Measurements from ENCODE around the gene PLXNA4.

PLXNA4 gene

GRCh38 chr7:132377703-132378584 lies 198.3 kb downstream of the PLXNA4 start:
- no peak for DNase-seq

DNA sequence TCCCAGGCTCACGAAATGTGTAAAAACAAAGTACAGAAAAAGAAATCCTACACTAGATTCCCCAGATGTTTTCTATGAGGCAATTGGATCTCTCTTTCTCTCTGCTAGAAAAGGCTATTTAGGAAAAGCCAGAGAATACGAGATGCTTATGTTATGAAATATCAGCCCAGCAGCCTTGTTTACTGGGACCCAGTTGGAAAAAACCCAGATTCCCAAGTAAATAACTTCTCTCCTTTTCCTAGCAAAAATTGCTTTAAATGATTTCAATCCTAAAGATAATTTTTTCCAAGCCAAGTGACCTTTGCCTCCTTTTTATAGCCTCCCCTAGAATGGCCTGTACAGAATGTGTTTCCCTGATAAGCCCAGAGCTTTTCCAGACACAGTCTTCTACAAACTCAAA lies 199.3 kb downstream of the PLXNA4 start:
- DNase-seq, result no peak

GRCh38 chr7:132376361-132377013 lies 199.8 kb downstream of the PLXNA4 start:
- DNase-seq, result no peak

DNA sequence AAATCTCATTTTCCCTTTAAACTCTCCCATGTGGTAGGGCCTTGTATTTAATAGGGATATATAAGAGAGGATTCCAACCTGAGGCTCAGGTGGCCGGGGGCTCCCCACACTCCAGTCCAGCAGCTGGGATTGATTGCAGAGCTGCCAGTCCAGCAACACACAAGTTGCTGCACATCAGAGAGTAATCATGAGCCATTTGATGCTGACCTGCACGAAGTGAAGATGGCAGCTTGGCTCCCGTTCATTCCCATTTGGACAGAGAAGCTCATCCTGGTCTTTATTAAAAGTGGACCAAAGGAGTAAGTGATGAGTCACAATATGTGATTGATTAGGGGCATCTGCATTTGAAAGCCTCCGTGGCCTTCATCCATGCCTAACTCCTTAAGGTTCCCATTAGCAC lies 202.4 kb downstream of the PLXNA4 start:
- no peak for DNase-seq

- DNase-seq, result no peak
Measured at GRCh38 chr7:132373041-132373440, 203.2 kb downstream of the PLXNA4 start.

GRCh38 chr7:132371948-132372347 lies 204.3 kb downstream of the PLXNA4 start:
- no peak for DNase-seq

DNA sequence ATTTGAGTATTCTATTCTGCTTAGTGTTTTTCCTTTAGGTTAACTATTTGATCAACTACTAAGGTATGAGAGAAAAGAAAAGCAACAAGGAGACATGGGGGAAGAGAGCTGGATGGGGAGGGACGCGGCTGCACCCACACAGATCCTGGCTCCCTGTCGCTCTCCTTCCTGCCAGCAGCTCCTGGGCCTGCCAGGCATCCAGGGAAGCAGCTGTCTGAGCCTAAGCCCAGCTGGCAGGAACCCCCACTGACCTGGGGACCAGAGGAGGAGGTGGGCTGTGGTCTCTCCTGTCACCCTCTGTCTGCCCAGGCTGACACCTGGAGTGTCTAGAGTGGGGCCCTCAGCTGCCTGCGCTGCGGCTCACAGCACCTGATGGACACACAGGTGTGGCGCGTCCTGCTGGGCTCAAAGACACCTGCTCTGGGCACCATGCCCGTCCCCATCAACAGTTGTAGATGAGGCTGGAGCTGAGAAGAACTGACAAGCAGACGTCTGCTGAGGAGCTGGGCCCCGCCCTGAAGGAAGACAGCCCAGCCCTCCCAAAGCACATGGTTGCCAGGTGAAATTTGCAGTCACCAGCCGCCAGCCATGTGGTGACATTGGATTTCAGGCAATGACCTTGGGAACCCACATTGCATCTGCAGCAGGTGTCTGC lies 207.9 kb downstream of the PLXNA4 start:
- no peak for DNase-seq

- no peak for DNase-seq
Measured at GRCh38 chr7:132367795-132368194, 208.5 kb downstream of the PLXNA4 start.

DNA sequence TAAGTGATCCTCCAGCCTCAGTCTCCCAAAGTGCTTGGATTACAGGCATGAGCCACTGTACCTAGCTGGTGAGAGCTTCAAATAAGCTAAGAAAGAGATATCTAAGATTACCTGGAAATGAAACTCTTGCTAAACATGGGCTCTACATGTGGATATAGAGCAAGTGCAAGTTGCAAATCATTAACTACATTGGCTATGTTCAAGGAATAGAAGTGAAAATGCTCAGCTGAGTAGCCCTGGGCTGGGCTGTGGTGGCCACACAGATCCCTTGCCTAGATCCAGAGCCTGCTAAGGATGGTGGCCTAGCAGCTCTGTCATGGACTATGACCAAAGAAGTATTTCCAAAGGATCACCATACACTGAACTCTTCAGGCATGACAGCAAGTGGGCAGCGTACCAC lies 209.3 kb downstream of the PLXNA4 start:
- DNase-seq, result no peak

- DNase-seq, result no peak
Measured at GRCh38 chr7:132364226-132364625, 212.0 kb downstream of the PLXNA4 start.

DNA sequence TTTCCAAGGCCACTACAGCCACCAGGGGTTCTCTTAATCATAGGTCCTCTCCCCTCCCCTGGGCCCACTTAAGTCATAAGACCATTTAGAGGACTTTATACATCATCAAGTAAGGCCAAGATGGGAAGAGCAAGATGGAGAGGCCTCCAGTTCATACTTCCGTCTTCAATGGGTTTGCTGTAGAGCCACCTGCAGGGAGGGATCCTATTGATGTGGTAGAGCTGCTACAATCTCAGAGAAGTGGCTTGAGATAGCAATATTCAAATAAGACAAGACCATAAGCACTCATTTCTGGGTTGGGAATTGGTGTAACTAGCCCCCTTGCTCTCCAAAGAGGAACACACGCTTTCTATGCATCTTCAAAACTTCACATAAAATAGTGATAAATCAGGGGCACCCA lies 214.2 kb downstream of the PLXNA4 start:
- DNase-seq, result no peak

GRCh38 chr7:132361146-132361545 lies 215.1 kb downstream of the PLXNA4 start:
- no peak for DNase-seq

GRCh38 chr7:132359743-132360142 lies 216.5 kb downstream of the PLXNA4 start:
- DNase-seq, result no peak

- no peak for DNase-seq
Measured at GRCh38 chr7:132355048-132355447, 221.2 kb downstream of the PLXNA4 start.

GRCh38 chr7:132354527-132354926 lies 221.7 kb downstream of the PLXNA4 start:
- DNase-seq, result no peak

DNA sequence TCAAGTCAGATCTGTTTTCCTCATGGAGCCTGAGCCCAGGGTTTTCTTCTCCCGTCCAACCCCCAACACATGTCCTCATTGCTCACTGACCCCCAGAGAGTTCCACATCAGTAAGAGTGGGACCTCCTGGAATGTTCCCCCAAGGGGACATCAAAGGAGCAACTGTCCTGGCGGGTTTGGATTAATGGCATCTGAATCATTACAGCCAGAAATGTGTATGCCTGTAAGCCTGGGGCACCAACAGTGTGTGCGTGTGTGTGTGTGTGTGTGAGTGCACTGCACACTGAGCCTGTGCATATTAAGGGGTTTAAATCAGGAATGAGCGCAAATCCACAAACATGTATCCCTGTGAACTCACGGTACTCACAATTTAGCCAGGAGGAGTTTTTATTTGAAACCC lies 222.3 kb downstream of the PLXNA4 start:
- no peak for DNase-seq

DNA sequence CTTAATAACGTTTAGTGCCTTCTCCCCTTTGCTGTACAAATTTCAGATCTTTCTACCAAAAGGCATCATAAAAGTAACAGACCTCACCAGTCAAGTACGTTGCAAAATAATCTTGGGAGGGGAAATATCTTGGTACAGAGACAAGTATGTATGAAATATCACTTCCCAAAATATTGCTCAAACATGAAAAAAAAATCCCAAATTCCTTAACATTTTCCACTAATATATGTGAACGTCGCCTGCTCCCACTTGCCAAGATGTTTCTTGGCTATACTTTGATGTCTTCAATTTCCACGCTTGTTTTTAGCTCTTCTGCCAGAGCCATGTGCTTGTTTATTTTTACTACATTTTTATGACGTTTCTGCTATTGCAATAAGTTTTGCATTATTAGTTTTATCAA lies 223.5 kb downstream of the PLXNA4 start:
- DNase-seq, result no peak

DNA sequence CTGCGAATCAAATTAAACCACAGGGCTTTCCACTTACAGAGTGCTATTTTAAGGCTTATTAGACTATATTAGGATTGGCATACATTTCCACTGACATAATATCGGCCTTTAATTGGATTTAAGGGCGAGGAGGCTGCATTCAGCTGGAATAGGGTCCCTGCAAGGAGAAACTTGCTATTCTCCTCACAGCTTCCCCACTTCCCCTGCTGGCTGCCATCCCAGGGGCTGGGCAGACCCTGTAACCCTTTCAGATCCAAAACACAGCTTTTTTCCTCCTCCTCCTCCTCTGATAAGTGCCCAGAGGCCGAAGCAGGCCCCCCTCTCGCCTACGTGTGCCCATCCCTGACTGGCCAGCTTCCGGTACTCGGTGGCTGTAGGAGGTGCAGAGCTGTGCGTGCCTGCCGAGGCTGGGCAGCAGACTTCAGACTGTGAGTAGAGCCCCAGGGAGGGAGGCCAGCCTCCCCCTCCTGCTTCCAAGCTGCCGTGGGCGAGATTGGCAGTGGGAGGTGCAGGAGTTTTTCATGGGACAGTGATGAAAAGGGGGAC lies 224.2 kb downstream of the PLXNA4 start:
- DNase-seq, result no peak

- DNase-seq, result no peak
Measured at GRCh38 chr7:132350741-132351140, 225.5 kb downstream of the PLXNA4 start.

DNA sequence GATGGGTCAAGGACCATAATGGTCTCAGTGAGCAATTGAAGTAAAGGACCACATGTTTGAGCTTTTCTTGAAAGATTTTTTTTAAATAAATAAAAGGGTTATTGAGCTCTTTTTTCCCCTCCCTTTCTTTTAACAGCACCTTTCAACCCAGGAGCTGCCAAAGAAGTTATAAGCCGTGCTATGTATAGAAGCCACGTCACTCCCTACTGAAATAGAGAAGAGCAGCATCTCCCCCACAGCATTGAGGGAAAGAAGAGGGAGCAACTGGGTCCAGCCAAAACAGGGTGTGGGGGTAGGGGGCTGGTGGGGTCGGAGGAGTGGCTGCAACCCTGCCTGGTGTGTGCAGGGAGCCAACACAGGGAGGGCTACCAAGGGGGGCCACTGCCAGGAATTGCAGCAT lies 227.2 kb downstream of the PLXNA4 start:
- DNase-seq, result no peak

- DNase-seq, result no peak
Measured at GRCh38 chr7:132348341-132348740, 227.9 kb downstream of the PLXNA4 start.

- DNase-seq, result no peak
Measured at GRCh38 chr7:132347858-132348257, 228.4 kb downstream of the PLXNA4 start.

GRCh38 chr7:132347123-132347522 lies 229.1 kb downstream of the PLXNA4 start:
- DNase-seq, result no peak

All from OCI-M1 (cell line).